HUES48 (cell line): Measurements from ENCODE around the gene HELLS.
"Not testable (repeated sequence)": the region's sequence is repeated elsewhere in the genome, so short reads cannot be mapped to it uniquely, and the experiment has no call there.

Experiments
- H3K27ac ChIP-seq: one replicate; pipeline ENCODE4 v1.7.0; 2013; ENCODE audit warnings: low read depth, low read length, inconsistent platforms
- H3K27me3 ChIP-seq: 2 replicates; pipeline ENCODE4 v1.6.1; 2013; ENCODE audit warnings: mild to moderate bottlenecking, low read length; ENCODE audit not compliant: control insufficient read depth, insufficient read depth
- H3K36me3 ChIP-seq: 2 replicates; pipeline ENCODE4 v1.6.1; 2013; ENCODE audit warnings: low read length; ENCODE audit not compliant: control insufficient read depth, insufficient read depth
- H3K4me1 ChIP-seq: 2 replicates; pipeline ENCODE4 v1.6.1; 2013; ENCODE audit warnings: mild to moderate bottlenecking, low read length; ENCODE audit not compliant: control insufficient read depth, insufficient read depth
- H3K4me3 ChIP-seq: 2 replicates; pipeline ENCODE4 v1.5.1; 2013; ENCODE audit warnings: mild to moderate bottlenecking, low read depth, low read length
- H3K9ac ChIP-seq: 2 replicates; pipeline ENCODE4 v1.6.1; 2013; ENCODE audit warnings: mild to moderate bottlenecking, low read depth, low read length, moderate library complexity
- H3K9me3 ChIP-seq: 2 replicates; pipeline ENCODE4 v1.6.1; 2013; ENCODE audit warnings: low read length; ENCODE audit not compliant: control insufficient read depth, insufficient read depth

HELLS gene

GRCh38 chr10:94545391-94546048 lies at the start of gene HELLS:
TSS of gene HELLS (plus strand) at chr10:94545788. CDS start at chr10:94545922, 134 bp downstream.
- Histone ChIP-seq H3K9ac (peak within 1 kb of the TSS; percentile 98), H3K27ac (peak within 1 kb of the TSS; percentile 98), H3K9me3 (no peaks in the 10 kb centered on the region), H3K4me3 (peak within 1 kb of the TSS; percentile 99), H3K36me3 (peaks cover 29% of the 10 kb centered on the region), H3K27me3 (no peaks in the 10 kb centered on the region), H3K4me1 (peaks cover 33% of the 10 kb centered on the region)

GRCh38 chr10:94496010-94496409 lies 49.6 kb upstream of the HELLS start:
- Histone ChIP-seq H3K27ac (no peak overlapping the region), H3K4me1 (no peaks in the 10 kb centered on the region), H3K4me3 (no peak overlapping the region), H3K9ac (no peak overlapping the region), H3K36me3 (no peaks in the 10 kb centered on the region), H3K27me3 (no peaks in the 10 kb centered on the region), H3K9me3 (no peaks in the 10 kb centered on the region)

GRCh38 chr10:94496646-94497045 lies 48.9 kb upstream of the HELLS start:
- Histone ChIP-seq H3K9me3 (no peaks in the 10 kb centered on the region), H3K27me3 (no peaks in the 10 kb centered on the region), H3K27ac (no peak overlapping the region), H3K9ac (no peak overlapping the region), H3K4me1 (no peaks in the 10 kb centered on the region), H3K4me3 (no peak overlapping the region), H3K36me3 (no peaks in the 10 kb centered on the region)

- Histone ChIP-seq H3K27me3 (no peaks in the 10 kb centered on the region), H3K4me3 (no peak overlapping the region), H3K36me3 (no peaks in the 10 kb centered on the region), H3K9ac (no peak overlapping the region), H3K27ac (no peak overlapping the region), H3K4me1 (no peaks in the 10 kb centered on the region), H3K9me3 (no peaks in the 10 kb centered on the region)
These were observed 45.5 kb upstream of the HELLS start for GRCh38 chr10:94500063-94500462.

GRCh38 chr10:94521276-94522250 lies 24.0 kb upstream of the HELLS start:
- H3K27me3 ChIP-seq: no peaks in the 10 kb centered on the region
- no peak overlapping the region for H3K27ac ChIP-seq
- no peak overlapping the region for H3K9ac ChIP-seq
- H3K9me3 ChIP-seq: no peaks in the 10 kb centered on the region
- no peaks in the 10 kb centered on the region for H3K36me3 ChIP-seq
- no peak overlapping the region for H3K4me3 ChIP-seq
- no peaks in the 10 kb centered on the region for H3K4me1 ChIP-seq

GRCh38 chr10:94524146-94524545 lies 21.4 kb upstream of the HELLS start:
- H3K36me3 ChIP-seq: no peaks in the 10 kb centered on the region
- no peak overlapping the region for H3K9ac ChIP-seq
- no peaks in the 10 kb centered on the region for H3K4me1 ChIP-seq

GRCh38 chr10:94524711-94525110 lies 20.9 kb upstream of the HELLS start:
- H3K9ac ChIP-seq: no peak overlapping the region
- H3K4me1 ChIP-seq: no peaks in the 10 kb centered on the region
- no peaks in the 10 kb centered on the region for H3K27me3 ChIP-seq
- H3K4me3 ChIP-seq: no peak overlapping the region
- no peaks in the 10 kb centered on the region for H3K9me3 ChIP-seq
- H3K36me3 ChIP-seq: no peaks in the 10 kb centered on the region
- H3K27ac ChIP-seq: no peak overlapping the region

More at GRCh38 chr10:94524146-94524545, 21.4 kb upstream of the HELLS start:
- H3K27ac ChIP-seq: no peak overlapping the region
- no peak overlapping the region for H3K4me3 ChIP-seq
- no peaks in the 10 kb centered on the region for H3K9me3 ChIP-seq
- no peaks in the 10 kb centered on the region for H3K27me3 ChIP-seq

- not testable (repeated sequence) for H3K4me1 ChIP-seq, H3K36me3 ChIP-seq, H3K9me3 ChIP-seq, H3K27ac ChIP-seq, H3K4me3 ChIP-seq, H3K9ac ChIP-seq, H3K27me3 ChIP-seq
These were observed 14.0 kb upstream of the HELLS start for GRCh38 chr10:94531550-94531949.

- Histone ChIP-seq H3K9ac (no peak overlapping the region), H3K27me3 (no peaks in the 10 kb centered on the region), H3K27ac (no peak overlapping the region), H3K4me3 (no peak overlapping the region), H3K9me3 (no peaks in the 10 kb centered on the region), H3K4me1 (no peaks in the 10 kb centered on the region), H3K36me3 (no peaks in the 10 kb centered on the region)
These were observed 12.6 kb upstream of the HELLS start for GRCh38 chr10:94533027-94533426.

- not testable (repeated sequence) for H3K9me3 ChIP-seq, H3K4me3 ChIP-seq, H3K9ac ChIP-seq, H3K27ac ChIP-seq, H3K36me3 ChIP-seq, H3K27me3 ChIP-seq
- H3K4me1 ChIP-seq: peaks cover 21% of the 10 kb centered on the region
These were observed 3.3 kb upstream of the HELLS start for GRCh38 chr10:94542282-94542681.
